ENCODE measurements around the gene SDC3.

SDC3 gene

GRCh38 chr1:30928171-30928570, 19.6 kb upstream of the SDC3 start:
- no peak for FAIRE-seq

GRCh38 chr1:30927448-30927847, 18.9 kb upstream of the SDC3 start:
- no peak for FAIRE-seq

- no peak for FAIRE-seq
Measured at GRCh38 chr1:30923597-30923996, 15.0 kb upstream of the SDC3 start.

DNA sequence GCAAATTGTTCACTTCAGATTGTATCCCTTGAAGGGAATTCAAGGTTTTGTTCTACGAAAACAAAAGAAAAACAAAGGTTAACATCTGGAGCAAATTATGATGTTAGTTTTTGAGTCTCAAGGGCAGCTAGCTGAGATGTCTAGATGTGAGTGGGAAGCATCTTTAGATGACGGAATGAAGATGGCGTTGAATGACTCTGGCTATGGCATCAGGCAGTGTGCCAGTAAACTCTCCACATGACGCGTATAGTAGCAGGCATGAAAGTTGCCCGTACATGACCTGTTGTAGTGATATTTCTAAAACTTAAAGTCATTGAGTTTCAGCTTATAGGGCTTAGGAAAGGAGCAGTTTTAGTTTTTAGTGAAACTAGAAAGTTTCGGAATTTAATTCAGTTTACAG, 12.3 kb upstream of the SDC3 start:
- no peak for FAIRE-seq

- no peak for FAIRE-seq
Measured at GRCh38 chr1:30919025-30919881, 10.7 kb upstream of the SDC3 start.

- no peak for FAIRE-seq
Measured at GRCh38 chr1:30916296-30916695, 7.7 kb upstream of the SDC3 start.

- no peak for FAIRE-seq
Measured at GRCh38 chr1:30915491-30916230, 7.1 kb upstream of the SDC3 start.

GRCh38 chr1:30914931-30915330, 6.4 kb upstream of the SDC3 start:
- FAIRE-seq, result no peak

- no peak for FAIRE-seq
Measured at GRCh38 chr1:30914587-30914922, 6.0 kb upstream of the SDC3 start.

- no peak for FAIRE-seq
Measured at GRCh38 chr1:30912913-30913652, 4.5 kb upstream of the SDC3 start.

GRCh38 chr1:30912224-30912623, 3.7 kb upstream of the SDC3 start:
- no peak for FAIRE-seq

- no peak for FAIRE-seq
Measured at GRCh38 chr1:30911059-30911954, 2.7 kb upstream of the SDC3 start.

- FAIRE-seq, result no peak
Measured at GRCh38 chr1:30909365-30910068, 959 bp upstream of the SDC3 start.

GRCh38 chr1:30908316-30908695, 252 bp downstream of the SDC3 start:
- no peak for FAIRE-seq

- no peak for FAIRE-seq
Measured at GRCh38 chr1:30907481-30908315, 860 bp downstream of the SDC3 start.

- no peak for FAIRE-seq
Measured at GRCh38 chr1:30906631-30907441, 1.7 kb downstream of the SDC3 start.

DNA sequence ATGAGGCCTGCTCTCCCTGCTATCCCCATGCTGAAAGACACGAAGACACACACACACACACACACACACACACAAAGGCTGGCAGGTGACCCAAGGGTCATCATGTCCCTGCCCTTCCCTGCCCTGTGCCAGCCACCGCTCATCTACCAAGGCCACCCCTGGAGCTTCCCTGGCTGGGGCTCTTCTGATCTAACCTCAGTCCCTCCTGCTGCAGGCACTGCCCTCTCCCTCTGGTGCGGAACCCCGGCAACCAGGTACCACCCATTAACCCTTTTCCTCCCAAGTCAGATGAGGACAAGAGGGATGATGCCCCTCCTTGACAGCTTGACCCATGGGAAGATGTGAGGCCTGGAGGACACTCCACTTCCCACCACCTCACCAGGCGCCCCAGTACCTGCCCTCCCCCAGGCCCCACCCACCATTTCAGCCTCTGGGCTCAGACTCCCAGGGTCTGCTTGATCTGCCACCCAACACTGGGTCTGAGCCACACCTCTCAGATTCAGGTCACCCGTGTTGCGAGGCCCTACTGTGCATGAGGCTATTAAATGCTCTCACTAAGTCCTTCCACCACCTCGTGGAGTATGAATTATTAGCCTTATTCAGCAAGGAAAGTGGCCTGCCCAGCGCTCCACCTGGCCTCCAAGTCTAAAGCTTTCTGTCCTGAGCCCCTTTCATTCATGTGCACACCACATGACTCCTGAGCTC, 2.5 kb downstream of the SDC3 start:
- no peak for FAIRE-seq

GRCh38 chr1:30905403-30905802, 3.2 kb downstream of the SDC3 start:
- no peak for FAIRE-seq

DNA sequence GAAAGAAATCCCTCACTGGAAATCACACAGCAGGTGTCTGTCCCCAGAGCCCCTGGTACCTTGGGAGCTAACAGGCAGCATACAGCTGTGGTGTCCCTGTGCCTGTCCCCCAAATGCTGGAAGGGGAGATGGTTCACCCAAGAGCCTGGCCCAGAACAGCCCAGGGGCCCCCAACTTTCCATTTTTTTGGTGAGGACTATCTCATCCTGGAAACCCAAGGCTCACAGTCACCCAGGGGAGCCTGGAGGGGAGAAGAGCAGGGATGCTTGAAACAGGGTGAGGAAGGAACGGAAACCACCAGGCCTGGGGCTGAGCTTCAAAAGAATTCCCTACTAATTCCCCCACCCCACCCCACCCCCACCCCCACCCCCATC, 3.6 kb downstream of the SDC3 start:
- no peak for FAIRE-seq

Measured in islet of Langerhans (tissue), 1 donor.